Fibroblast of skin of right quadriceps (primary cell): Measurements from ENCODE around the gene ADGRB2.

Experiments
- DNase-seq: peaks from one replicate; pipeline ENCODE4 v3.0.0-alpha.2; 2013

ADGRB2 gene

GRCh38 chr1:31781138-31781755 lies 17.1 kb upstream of the ADGRB2 start:
- no peak for DNase-seq

- no peak for DNase-seq
These were observed 16.5 kb upstream of the ADGRB2 start for GRCh38 chr1:31780632-31781031.

DNA sequence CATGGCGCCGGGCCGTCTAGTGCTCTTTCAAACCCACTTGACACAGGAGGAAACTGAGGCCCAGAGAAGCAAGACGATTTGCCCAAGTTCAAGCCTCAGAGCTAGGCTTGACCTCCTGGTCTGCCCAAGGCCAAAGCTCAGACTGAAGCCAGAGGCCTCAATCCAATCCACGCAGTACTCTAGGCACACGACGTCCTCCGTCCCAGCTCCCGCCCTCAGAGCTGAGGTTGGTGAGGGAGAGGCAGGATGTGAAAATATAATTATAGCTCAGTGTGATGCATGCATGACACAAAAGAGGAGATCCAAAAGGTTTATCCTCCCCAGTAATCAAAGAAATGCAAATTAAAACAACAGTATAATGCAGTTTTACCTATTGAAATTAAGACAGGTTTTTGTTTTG lies 15.5 kb upstream of the ADGRB2 start:
- DNase-seq: no peak

GRCh38 chr1:31778763-31779488 lies 14.8 kb upstream of the ADGRB2 start:
- DNase-seq: no peak

DNA sequence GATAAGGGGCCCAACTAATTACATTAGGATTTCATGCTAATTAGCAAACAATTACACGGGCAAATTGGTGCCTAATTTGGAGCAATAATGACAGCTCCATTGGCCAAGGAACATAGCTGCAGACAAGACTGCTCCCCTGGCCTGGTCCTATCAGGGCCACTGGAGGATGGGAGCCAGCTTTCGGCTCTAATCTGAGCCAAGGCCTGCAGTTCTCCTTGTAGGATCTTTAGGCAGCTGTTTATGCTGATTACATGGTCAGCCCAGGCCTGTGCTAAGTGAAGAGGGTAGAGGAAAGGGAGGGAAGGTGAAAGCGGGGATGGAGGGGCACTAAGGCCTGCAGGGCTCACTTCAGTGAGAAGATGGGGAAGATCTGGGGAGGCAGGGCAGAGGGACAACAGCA lies 12.4 kb upstream of the ADGRB2 start:
- DNase-seq: no peak

DNA sequence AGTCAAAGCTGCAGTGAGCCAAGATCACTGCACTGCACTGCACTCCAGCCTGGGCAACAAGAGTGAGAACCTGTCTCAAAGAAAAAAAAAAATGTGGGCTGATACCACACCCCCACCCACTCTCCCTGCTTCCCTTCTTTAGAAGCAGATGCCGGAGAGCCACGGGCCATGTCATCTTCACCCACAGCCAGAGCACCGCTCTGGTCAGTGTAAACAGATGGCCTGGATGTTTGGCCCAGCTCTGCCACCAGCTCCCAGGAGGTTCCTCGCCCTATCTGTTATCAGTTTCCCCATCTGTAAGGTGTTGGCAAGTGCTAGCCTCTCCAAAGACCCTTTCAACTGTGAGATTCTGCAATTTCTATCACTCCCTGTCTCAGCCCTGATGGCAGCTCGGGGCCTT lies 11.9 kb upstream of the ADGRB2 start:
- DNase-seq: no peak

GRCh38 chr1:31775210-31775999 lies 11.3 kb upstream of the ADGRB2 start:
- DNase-seq: no peak

GRCh38 chr1:31774495-31774894 lies 10.4 kb upstream of the ADGRB2 start:
- no peak for DNase-seq

- DNase-seq: no peak
These were observed 9.7 kb upstream of the ADGRB2 start for GRCh38 chr1:31773861-31774260.

- no peak for DNase-seq
These were observed 8.6 kb upstream of the ADGRB2 start for GRCh38 chr1:31772669-31773248.

- no peak for DNase-seq
These were observed 7.9 kb upstream of the ADGRB2 start for GRCh38 chr1:31771891-31772668.

DNA sequence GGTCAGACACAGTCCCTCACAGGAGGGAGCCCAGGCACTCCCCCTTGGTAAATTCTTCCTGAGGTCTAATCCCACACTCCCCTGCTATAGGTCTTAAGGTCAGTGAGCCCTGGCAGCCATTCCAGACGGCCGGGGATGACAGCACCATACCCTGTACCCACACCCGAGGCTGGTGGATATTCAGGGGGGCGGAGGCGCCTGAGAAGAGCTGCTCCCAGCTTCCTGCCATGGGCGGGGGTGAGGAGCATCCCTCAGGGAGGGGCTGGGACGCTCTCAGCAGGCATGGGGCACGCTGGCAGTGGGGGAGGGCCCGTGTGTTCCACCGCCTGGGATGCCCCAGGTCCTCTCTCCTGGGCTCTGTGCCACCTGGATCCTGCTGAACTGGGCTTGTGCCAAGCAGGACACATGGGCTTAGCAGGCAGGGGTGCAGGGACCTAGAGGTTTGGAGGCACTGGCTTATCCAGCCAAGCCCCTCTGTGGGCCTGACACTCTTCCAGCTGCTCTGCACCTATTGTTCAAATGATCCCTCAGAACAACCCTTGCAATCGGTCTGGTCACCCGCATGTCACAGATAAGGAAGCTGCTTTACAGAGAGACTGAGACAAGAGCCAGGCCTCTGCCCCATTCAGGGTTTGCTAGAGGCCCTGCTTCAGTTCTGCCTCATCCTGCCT lies 5.7 kb upstream of the ADGRB2 start:
- DNase-seq: no peak

DNA sequence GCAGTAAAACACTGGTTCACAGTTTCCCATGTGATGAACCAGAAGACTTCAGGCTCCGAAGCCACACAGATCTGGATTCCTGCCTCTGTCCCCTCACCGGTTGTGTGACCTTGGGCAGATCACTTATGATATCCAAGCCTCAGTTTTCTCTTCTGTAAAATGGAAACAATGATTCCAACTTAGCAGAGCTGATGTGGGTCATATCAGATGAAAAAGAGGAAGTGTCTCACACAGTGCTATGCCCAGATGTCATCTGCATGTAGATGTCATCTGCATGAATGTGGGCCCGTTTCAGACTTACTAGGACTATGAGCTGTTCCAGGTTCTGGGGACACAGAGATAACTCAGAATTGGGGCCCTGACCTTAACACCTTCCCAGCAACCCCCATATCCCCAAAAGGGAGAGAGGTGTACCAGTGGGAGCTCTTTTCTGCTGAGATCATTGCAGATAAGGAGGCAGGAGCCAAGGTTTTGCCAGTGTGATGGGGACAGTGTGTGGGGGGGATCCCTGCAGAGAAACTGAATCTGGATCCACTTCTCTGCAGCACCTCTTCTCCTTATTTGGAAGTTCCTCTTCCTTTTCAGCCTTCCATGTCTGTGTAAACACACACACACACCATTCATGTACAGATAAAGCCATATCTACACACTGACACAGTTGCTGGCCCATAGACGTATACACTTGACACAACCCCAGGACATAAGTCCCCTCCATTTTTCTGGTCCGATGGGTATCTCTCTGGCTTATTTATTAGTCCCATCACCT lies 5.0 kb upstream of the ADGRB2 start:
- no peak for DNase-seq

DNA sequence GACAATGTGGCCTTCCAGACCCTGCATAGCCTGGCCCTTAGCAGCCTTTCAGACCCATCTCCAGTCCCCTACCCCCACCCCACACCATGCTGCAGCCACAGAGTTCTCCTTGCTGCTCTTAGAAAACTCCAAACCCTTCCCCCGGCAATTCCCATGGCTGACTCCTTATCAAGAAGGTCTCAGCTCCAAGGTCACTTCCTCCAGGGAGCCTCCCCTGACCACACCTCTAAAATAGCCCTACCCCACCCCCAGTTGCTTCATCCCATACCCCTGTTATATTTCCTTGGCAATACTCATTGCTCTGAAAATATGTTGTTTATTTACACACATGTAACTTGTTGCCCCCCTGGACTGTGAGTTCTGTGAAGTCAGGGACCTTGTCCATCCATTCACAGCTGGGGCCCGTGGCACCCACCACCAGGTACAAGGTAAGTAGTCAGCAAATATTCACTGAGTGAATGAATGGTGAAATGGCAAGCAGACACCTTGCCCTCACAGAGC lies 4.3 kb upstream of the ADGRB2 start:
- DNase-seq: no peak

GRCh38 chr1:31767225-31767624 lies 3.1 kb upstream of the ADGRB2 start:
- no peak for DNase-seq

DNA sequence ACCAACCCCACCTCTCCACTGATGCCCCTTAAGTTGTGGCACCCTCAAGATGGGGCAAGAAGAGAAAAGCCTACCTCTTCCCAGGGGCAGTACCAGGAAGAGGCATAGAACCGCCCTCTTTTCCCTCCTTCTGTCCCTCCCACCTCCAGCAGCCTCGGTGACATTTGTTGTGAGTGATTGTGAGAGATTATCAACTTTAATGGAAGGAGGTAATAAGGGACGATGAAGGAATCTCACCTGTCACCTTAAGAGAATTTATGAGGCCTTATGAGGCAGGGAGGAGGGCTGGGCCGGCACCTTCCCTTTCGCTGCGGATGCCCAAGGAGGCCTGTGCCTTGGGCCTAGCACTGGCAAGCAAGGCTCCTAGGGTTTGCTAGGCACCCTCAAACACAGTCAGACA lies 1.4 kb upstream of the ADGRB2 start:
- no peak for DNase-seq

DNA sequence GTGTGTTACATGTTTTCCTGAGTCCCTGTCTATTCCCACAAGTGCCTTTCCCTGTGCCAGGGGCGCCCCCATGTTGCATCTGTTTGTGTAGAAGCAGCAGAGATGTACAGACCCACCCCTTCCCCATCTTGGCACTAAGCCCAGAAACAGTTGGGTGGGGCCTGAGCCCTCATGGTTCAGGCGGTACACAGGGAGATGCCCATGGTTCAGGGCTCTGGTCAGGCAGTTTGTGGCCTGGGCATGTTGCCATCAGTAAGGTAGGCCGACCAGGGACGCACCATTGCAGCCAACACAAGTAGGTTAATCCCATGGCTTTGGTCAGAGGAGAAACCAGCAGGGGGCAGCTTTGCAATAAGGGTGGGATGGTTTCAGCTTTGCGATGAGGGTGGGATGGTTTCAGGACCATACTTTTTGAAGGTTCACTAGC lies 914 bp upstream of the ADGRB2 start:
- DNase-seq: no peak

- no peak for DNase-seq
These were observed 349 bp downstream of the ADGRB2 start for GRCh38 chr1:31763671-31764311.

GRCh38 chr1:31762726-31763670 lies 1.1 kb downstream of the ADGRB2 start:
- DNase-seq: peak; percentile 41

GRCh38 chr1:31762323-31762722 lies 1.8 kb downstream of the ADGRB2 start:
- no peak for DNase-seq
